SIG-M5 (cell line): ENCODE data around the gene KIFC3.
"Not testable (repeated sequence)": the region's sequence is repeated elsewhere in the genome, so short reads cannot be mapped to it uniquely, and the experiment has no call there.

Experiments
- DNase-seq: peaks from one replicate; lab custom pipeline; 2025; lab: John Stamatoyannopoulos, UW

KIFC3 gene

GRCh38 chr16:57803134-57803990 is 1.1 kb upstream of the KIFC3 start:
- no peak for DNase-seq

GRCh38 chr16:57801809-57802340 is 416 bp downstream of the KIFC3 start:
- DNase-seq, result no peak

- DNase-seq, result no peak
These were observed 1.0 kb downstream of the KIFC3 start for GRCh38 chr16:57801098-57801808.

GRCh38 chr16:57800200-57801097 is 1.8 kb downstream of the KIFC3 start:
- DNase-seq, result no peak

- no peak for DNase-seq
These were observed 2.6 kb downstream of the KIFC3 start for GRCh38 chr16:57799600-57800199.

GRCh38 chr16:57798953-57799599 is 3.2 kb downstream of the KIFC3 start:
- no peak for DNase-seq

- no peak for DNase-seq
These were observed 4.0 kb downstream of the KIFC3 start for GRCh38 chr16:57798267-57798810.

- DNase-seq, result no peak
These were observed 4.6 kb downstream of the KIFC3 start for GRCh38 chr16:57797526-57798266.

GRCh38 chr16:57797216-57797525 is 5.1 kb downstream of the KIFC3 start:
- no peak for DNase-seq

- DNase-seq, result not testable (repeated sequence)
These were observed 6.3 kb downstream of the KIFC3 start for GRCh38 chr16:57796014-57796413.

- no peak for DNase-seq
These were observed 6.8 kb downstream of the KIFC3 start for GRCh38 chr16:57795431-57795878.

- no peak for DNase-seq
These were observed 7.4 kb downstream of the KIFC3 start for GRCh38 chr16:57794849-57795430.

GRCh38 chr16:57791893-57792461 is 10.3 kb downstream of the KIFC3 start:
- DNase-seq, result no peak

- DNase-seq, result no peak
These were observed 10.9 kb downstream of the KIFC3 start for GRCh38 chr16:57791195-57791892.

GRCh38 chr16:57788951-57789350 is 13.3 kb downstream of the KIFC3 start:
- DNase-seq, result no peak

GRCh38 chr16:57788252-57788841 is 13.9 kb downstream of the KIFC3 start:
- no peak for DNase-seq

GRCh38 chr16:57787519-57787905 is 14.8 kb downstream of the KIFC3 start:
- DNase-seq, result no peak
